ENCODE data around the gene PAPOLA. TPM values are rescaled to one million over a fixed set of nuclear protein-coding genes. Genes with fewer than 3 reads are reported as not detected.
"Not testable (repeated sequence)": the region's sequence is repeated elsewhere in the genome, so short reads cannot be mapped to it uniquely, and the experiment has no call there.

The PAPOLA gene
- total RNA-seq, 4 donors from 2014 or later: 105 to 155 (median 116) TPM

- Histone ChIP-seq H3K4me3 (peak overlapping the region; percentile 81 to 94 (median 88)), H3K9me3 (no peaks in the 10 kb centered on the region), H3K27me3 (no peaks in the 10 kb centered on the region), H3K27ac (replicated peaks in 1 of 4) (peak overlapping the region; percentile 95 to 99 (median 97)), H3K4me1 (peaks cover 22 to 39% (median 38%) of the 10 kb centered on the region in 4 donors), H3K36me3 (no peaks in the 10 kb centered on the region)
- TF ChIP-seq POLR2AphosphoS5 (IDR thresholded peaks at IDR 0.05) (no peak), CTCF (IDR thresholded peaks at IDR 0.05) (no peak), EP300 (IDR thresholded peaks at IDR 0.05) (no peak), POLR2A (IDR thresholded peaks at IDR 0.05; ENCODE audit: low read depth) (no peak)
- intact Hi-C loops (cut with DNase I): loop anchor here (10.0 kb wide), 1 partner anchor 136 kb away; the partner anchor contains the start of genes ATG2B and GSKIP
- 19% methylated on average over 14 of the region's 15 CpGs for WGBS
- DNase-seq (ENCODE audit: extremely low spot score): no peak
These were observed 904 bp upstream of the PAPOLA start for GRCh38 chr14:96501217-96501739.

GRCh38 chr14:96502621-96503305 is 581 bp downstream of the PAPOLA start:
- TF ChIP-seq POLR2AphosphoS5 (IDR thresholded peaks at IDR 0.05): no peak
- TF ChIP-seq EP300 (IDR thresholded peaks at IDR 0.05): no peak
- TF ChIP-seq POLR2A (IDR thresholded peaks at IDR 0.05; ENCODE audit: low read depth): no peak
- TF ChIP-seq CTCF (IDR thresholded peaks at IDR 0.05): no peak
- peaks cover 37 to 50% (median 44%) of the 10 kb centered on the region in 4 donors for H3K4me1 ChIP-seq
- no peak for DNase-seq (ENCODE audit: extremely low spot score)
- intact Hi-C loops (cut with DNase I): loop anchor here (10.0 kb wide), 1 partner anchor 138 kb away; the partner anchor contains the start of genes ATG2B and GSKIP
- H3K27me3 ChIP-seq: no peaks in the 10 kb centered on the region
- peak overlapping the region; percentile 81 to 94 (median 88) for H3K4me3 ChIP-seq
- H3K36me3 ChIP-seq: no peaks in the 10 kb centered on the region
- H3K9me3 ChIP-seq: no peaks in the 10 kb centered on the region
- peak overlapping the region; percentile 95 to 99 (median 97) for H3K27ac ChIP-seq (replicated peaks in 1 of 4)
- under 1% methylated on average over 40 of the region's 47 CpGs for WGBS

GRCh38 chr14:96503306-96503679 is 1.1 kb downstream of the PAPOLA start:
- peaks cover 42 to 56% (median 50%) of the 10 kb centered on the region in 4 donors for H3K4me1 ChIP-seq
- peak overlapping the region; percentile 95 to 99 (median 97) for H3K27ac ChIP-seq (replicated peaks in 1 of 4)
- 7% methylated on average over 5 of the region's 5 CpGs for WGBS
- intact Hi-C loops (cut with DNase I): loop anchor here (10.0 kb wide), 1 partner anchor 138 kb away; the partner anchor contains the start of genes ATG2B and GSKIP
- no peaks in the 10 kb centered on the region for H3K36me3 ChIP-seq
- no peaks in the 10 kb centered on the region for H3K27me3 ChIP-seq
- H3K9me3 ChIP-seq: no peaks in the 10 kb centered on the region
- H3K4me3 ChIP-seq: peak overlapping the region; percentile 81 to 94 (median 88)
- no peak for TF ChIP-seq POLR2AphosphoS5 (IDR thresholded peaks at IDR 0.05)
- DNase-seq (ENCODE audit: extremely low spot score): no peak

- Histone ChIP-seq H3K27ac (replicated peaks in 1 of 4) (peak overlapping the region in 1 of 4 donors; percentile 98), H3K4me1 (peaks cover 51 to 66% (median 60%) of the 10 kb centered on the region in 4 donors), H3K4me3 (peak overlapping the region in 3 of 4 donors; percentile 12 to 94 (median 81))
- not testable (repeated sequence) for H3K27me3 ChIP-seq; H3K36me3 ChIP-seq; H3K9me3 ChIP-seq; DNase-seq (ENCODE audit: extremely low spot score)
- 92% methylated on average over 12 of the region's 12 CpGs for WGBS
- intact Hi-C loops (cut with DNase I): loop anchor here (10.0 kb wide), 1 partner anchor 140 kb away; the partner anchor contains the start of genes ATG2B and GSKIP
These were observed 2.2 kb downstream of the PAPOLA start for GRCh38 chr14:96504353-96504752.

- no peak for DNase-seq (ENCODE audit: extremely low spot score)
- no peaks in the 10 kb centered on the region for H3K36me3 ChIP-seq
- H3K4me3 ChIP-seq: no peak overlapping the region
- peaks cover 79 to 90% (median 84%) of the 10 kb centered on the region in 4 donors for H3K4me1 ChIP-seq
- WGBS: 88% methylated on average over 7 of the region's 7 CpGs
- intact Hi-C loops (cut with DNase I): loop anchor here (10.0 kb wide), 1 partner anchor 143 kb away; the partner anchor contains the start of genes ATG2B and GSKIP
- H3K9me3 ChIP-seq: no peaks in the 10 kb centered on the region
- no peaks in the 10 kb centered on the region for H3K27me3 ChIP-seq
- no peak overlapping the region for H3K27ac ChIP-seq (replicated peaks in 1 of 4)
- TF ChIP-seq POLR2A (IDR thresholded peaks at IDR 0.05; ENCODE audit: low read depth) (no peak), POLR2AphosphoS5 (IDR thresholded peaks at IDR 0.05) (no peak), EP300 (IDR thresholded peaks at IDR 0.05) (no peak), CTCF (IDR thresholded peaks at IDR 0.05) (no peak)
These were observed 5.5 kb downstream of the PAPOLA start for GRCh38 chr14:96507723-96508122.

Data from esophagus muscularis mucosa (tissue), 4 donors.